Cardiac septum (tissue), 1 donor: ENCODE data around the gene SWT1. TPM values are rescaled to one million over a fixed set of nuclear protein-coding genes. Genes with fewer than 3 reads are reported as not detected.

Source experiments
- total RNA-seq: library from RNA; stranded (reverse); fragmentation: NEBNext Ultra II Directional; extraction: Animal tissue kit (Norgen Biotek cat#: 25700); gene quantifications from one replicate; pipeline ENCODE4 v1.2.1, GENCODE V29; 2021
- donor health status: DM: no; HTN: no; CAD: no.

Gene SWT1
- total RNA-seq, 1 donor from 2014 or later = 5.3 TPM

Other genes with a start within 250 kb of the SWT1 start
- 351 TPM for gene NIBAN1, start 182.7 kb upstream of the SWT1 start, total RNA-seq
- gene RNF2, start 111.6 kb upstream of the SWT1 start, total RNA-seq = 17.2 TPM
- 20.6 TPM for gene TRMT1L, start 214 bp upstream of the SWT1 start, total RNA-seq
- gene IVNS1ABP, start 160.1 kb downstream of the SWT1 start, total RNA-seq = 116 TPM